Thoracic aorta (tissue), 2 donors: ENCODE measurements around the gene CHERP. TPM values are rescaled to one million over a fixed set of nuclear protein-coding genes. Genes with fewer than 3 reads are reported as not detected.
"Not testable (repeated sequence)": the region's sequence is repeated elsewhere in the genome, so short reads cannot be mapped to it uniquely, and the experiment has no call there.

Source experiments
- ATAC-seq: fragments of 150-250 bp; one replicate; pipeline ENCODE4 v1.8.0; 2017; ENCODE audit warnings: low read depth; ENCODE audit not compliant: insufficient number of reproducible peaks, low FRiP score
- DNase-seq: peaks from one replicate; pipeline ENCODE4 v3.0.0-alpha.2; 2020; ENCODE audit warnings: low spot score
- H3K27ac ChIP-seq, 2 donors: fragments of 200-600 bp; sonication (generic); 1 replicate in 1 of 2; 2 replicates in 1 of 2; pipeline ENCODE4 v1.5.1; 2016; ENCODE audit warnings: mild to moderate bottlenecking in 2 of 2, moderate library complexity in 2 of 2
- H3K27me3 ChIP-seq: fragments of 200-600 bp; sonication (generic); replicated peaks from 2 replicates; pipeline ENCODE4 v1.6.0; 2016; ENCODE audit warnings: mild to moderate bottlenecking; ENCODE audit not compliant: insufficient read depth
- H3K36me3 ChIP-seq: fragments of 200-600 bp; sonication (generic); one replicate; pipeline ENCODE4 v1.5.1; 2016
- H3K4me1 ChIP-seq, 2 donors: fragments of 200-600 bp; sonication (generic); 1 replicate in 1 of 2; 2 replicates in 1 of 2; pipeline versions ENCODE4 v1.5.1 to v1.6.0; 2016; ENCODE audit warnings: low read depth in 2 of 2, mild to moderate bottlenecking in 1 of 2; ENCODE audit not compliant: control insufficient read depth in 1 of 2
- H3K4me3 ChIP-seq: fragments of 200-600 bp; sonication (generic); 2 replicates; pipeline ENCODE4 v1.5.1; 2016; ENCODE audit warnings: mild to moderate bottlenecking
- H3K9me3 ChIP-seq: fragments of 200-600 bp; sonication (generic); 2 replicates; pipeline ENCODE4 v1.5.1; 2016
- total RNA-seq, 2 donors: library from RNA; depleted of rRNA; stranded (reverse); fragments of >200 nt; gene quantifications; one replicate each; pipeline versions ENCODE4 v1.1.0 to v1.2.3, GENCODE V29; 2016
- TF ChIP-seq, protein P1 (sequence below): fragments of 200-600 bp; sonication (generic); IDR thresholded peaks from one replicate; pipeline ENCODE4 v1.5.1; 2019; ENCODE audit warnings: antibody characterized with exemption

CHERP gene
- total RNA-seq, 2 donors from 2014 or later, result 9.3 to 18.4 TPM

GRCh38 chr19:16564842-16565241 is 22.6 kb upstream of the CHERP start:
- ATAC-seq, result no peak
- no peak for DNase-seq
- TF ChIP-seq, protein P1, sequence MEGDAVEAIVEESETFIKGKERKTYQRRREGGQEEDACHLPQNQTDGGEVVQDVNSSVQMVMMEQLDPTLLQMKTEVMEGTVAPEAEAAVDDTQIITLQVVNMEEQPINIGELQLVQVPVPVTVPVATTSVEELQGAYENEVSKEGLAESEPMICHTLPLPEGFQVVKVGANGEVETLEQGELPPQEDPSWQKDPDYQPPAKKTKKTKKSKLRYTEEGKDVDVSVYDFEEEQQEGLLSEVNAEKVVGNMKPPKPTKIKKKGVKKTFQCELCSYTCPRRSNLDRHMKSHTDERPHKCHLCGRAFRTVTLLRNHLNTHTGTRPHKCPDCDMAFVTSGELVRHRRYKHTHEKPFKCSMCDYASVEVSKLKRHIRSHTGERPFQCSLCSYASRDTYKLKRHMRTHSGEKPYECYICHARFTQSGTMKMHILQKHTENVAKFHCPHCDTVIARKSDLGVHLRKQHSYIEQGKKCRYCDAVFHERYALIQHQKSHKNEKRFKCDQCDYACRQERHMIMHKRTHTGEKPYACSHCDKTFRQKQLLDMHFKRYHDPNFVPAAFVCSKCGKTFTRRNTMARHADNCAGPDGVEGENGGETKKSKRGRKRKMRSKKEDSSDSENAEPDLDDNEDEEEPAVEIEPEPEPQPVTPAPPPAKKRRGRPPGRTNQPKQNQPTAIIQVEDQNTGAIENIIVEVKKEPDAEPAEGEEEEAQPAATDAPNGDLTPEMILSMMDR, result no peak
- no peak overlapping the region for H3K27ac ChIP-seq
- no peak overlapping the region for H3K4me3 ChIP-seq
- H3K27me3 ChIP-seq, result no peaks in the 10 kb centered on the region
- no peaks in the 10 kb centered on the region for H3K4me1 ChIP-seq
- H3K36me3 ChIP-seq, result peaks cover 23% of the 10 kb centered on the region
- no peaks in the 10 kb centered on the region for H3K9me3 ChIP-seq

GRCh38 chr19:16562608-16563025 is 20.4 kb upstream of the CHERP start:
- Histone ChIP-seq H3K27ac (no peak overlapping the region), H3K9me3 (no peaks in the 10 kb centered on the region), H3K36me3 (peaks cover 29% of the 10 kb centered on the region), H3K4me1 (no peaks in the 10 kb centered on the region), H3K27me3 (no peaks in the 10 kb centered on the region), H3K4me3 (no peak overlapping the region)
- DNase-seq (no peak), ATAC-seq (no peak)
- TF ChIP-seq, protein P1, result no peak

DNA sequence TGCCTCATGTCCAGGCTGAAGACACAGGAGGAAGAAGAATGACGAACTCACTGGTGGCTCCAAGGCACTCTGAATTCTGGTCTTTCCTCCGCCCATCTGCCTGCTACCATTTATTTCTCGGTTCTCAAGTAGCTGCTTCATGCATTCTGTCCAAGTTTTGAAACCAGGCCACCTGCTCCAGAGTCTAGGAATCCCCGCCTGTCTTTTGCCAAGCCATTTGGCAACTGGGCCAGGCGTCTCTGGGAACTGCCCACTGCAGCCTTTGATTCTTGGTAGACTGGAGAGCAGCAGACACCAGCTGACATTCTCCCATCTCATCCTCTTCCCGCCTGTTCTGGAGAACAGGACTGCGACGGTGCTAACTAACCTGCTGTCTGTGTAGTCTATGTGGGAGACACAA is 19.1 kb upstream of the CHERP start:
- peaks cover 24% of the 10 kb centered on the region for H3K36me3 ChIP-seq
- TF ChIP-seq, protein P1, result no peak
- H3K4me3 ChIP-seq, result no peak overlapping the region
- no peaks in the 10 kb centered on the region for H3K9me3 ChIP-seq
- no peak overlapping the region for H3K27ac ChIP-seq
- no peaks in the 10 kb centered on the region for H3K4me1 ChIP-seq
- no peak for DNase-seq
- ATAC-seq, result no peak
- no peaks in the 10 kb centered on the region for H3K27me3 ChIP-seq

- H3K36me3 ChIP-seq, result peaks cover 24% of the 10 kb centered on the region
- H3K9me3 ChIP-seq, result no peaks in the 10 kb centered on the region
- no peaks in the 10 kb centered on the region for H3K4me1 ChIP-seq
- H3K27ac ChIP-seq, result no peak overlapping the region
- TF ChIP-seq, protein P1, result no peak
- no peak overlapping the region for H3K4me3 ChIP-seq
- DNase-seq, result no peak
- ATAC-seq, result no peak
- H3K27me3 ChIP-seq, result no peaks in the 10 kb centered on the region
Observed at GRCh38 chr19:16559780-16560276, 17.6 kb upstream of the CHERP start.

DNA sequence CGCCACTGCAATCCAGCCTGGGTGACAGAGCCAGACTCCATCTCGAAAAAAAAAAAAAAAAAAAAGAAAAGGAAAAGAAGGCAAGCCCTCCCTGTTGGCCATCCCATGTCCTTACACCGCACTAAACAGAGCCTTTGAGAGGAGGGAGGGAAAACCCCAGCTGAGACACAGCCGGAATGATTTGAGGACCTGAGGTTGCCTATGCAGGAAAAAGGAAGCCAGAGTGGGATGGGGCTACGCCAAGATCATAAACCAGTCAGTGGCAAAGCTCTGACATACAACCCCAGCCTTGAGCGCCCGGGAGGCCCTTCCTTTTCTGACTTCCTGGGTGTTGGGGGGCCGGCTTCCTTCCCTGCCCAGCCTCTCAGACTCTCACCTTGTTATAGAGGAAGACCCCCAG is 12.5 kb upstream of the CHERP start:
- Histone ChIP-seq H3K4me1 (no peaks in the 10 kb centered on the region), H3K9me3 (no peaks in the 10 kb centered on the region), H3K36me3 (peaks cover 30% of the 10 kb centered on the region), H3K27me3 (no peaks in the 10 kb centered on the region), H3K27ac (no peak overlapping the region), H3K4me3 (no peak overlapping the region)
- ATAC-seq (no peak), DNase-seq (no peak)
- TF ChIP-seq, protein P1, result no peak

DNA sequence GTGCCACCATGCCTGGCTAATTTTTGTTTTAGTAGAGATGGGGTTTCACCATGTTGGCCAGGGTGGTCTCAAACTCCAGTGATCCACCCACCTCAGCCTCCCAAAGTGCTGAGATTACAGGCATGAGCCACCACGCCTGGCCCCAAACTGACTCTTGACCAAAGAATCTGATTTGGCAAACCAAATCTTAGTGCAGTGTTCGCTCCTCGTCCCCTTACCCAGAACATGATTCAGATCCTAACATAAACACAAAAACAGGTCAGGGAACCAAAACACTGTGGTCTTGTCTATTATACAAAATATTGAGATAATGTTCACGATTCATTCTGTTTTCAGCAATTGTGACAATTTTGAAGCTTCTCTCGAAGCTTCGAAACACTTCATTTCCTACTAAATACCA is 9.7 kb upstream of the CHERP start:
- not testable (repeated sequence) for H3K9me3 ChIP-seq, DNase-seq, H3K4me3 ChIP-seq, H3K27me3 ChIP-seq, H3K27ac ChIP-seq, ATAC-seq, H3K4me1 ChIP-seq
- peaks cover 27% of the 10 kb centered on the region for H3K36me3 ChIP-seq
